ENCODE measurements around the gene ARMC7.

DNA sequence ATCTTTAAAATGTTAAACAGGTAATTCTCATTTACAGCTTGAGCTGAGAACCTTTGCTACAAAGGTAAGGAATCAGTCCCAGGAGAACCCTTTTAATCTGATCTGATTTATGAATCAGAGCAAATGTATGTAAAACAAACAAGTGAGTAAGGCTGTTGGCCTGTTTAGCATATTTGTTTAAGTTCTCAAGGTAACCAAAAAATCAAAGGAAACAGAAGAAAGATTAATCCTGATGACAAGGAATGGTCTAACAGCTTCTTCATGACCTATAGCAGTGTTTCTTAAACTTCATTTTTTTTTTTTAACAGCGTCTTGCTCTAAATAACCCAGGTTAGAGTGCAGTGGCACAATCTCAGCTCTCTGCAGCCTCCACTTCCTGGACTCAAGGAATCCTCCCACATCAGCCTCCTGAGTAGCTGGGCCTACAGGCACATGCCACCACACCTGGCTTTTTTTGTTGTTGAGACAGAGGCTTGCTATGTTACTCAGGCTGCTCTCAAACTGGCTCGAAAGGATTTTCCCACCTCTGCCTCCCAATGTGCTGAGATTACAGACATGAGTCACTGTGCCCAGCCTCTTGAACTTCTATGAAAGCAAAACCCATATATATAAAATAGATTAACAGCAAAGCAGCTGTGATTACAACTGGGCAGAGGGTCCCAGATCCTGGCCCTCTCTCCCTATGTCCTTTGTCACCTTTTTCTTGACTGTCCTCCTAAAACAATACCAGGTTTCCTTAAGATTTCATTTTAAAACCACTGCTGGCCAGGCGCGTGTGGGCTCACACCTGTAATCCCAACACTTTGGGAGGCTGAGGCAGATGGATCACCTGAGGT is 49.6 kb downstream of the ARMC7 start:
- TF ChIP-seq CTCF (IDR thresholded peaks at IDR 0.05), result no peak
- TF ChIP-seq POLR2A (IDR thresholded peaks at IDR 0.05), result no peak

All from heart left ventricle (tissue), 13 donors.